Measurements from ENCODE around the gene HDAC4.

The HDAC4 gene

GRCh38 chr2:239299218-239299939, 101.4 kb downstream of the HDAC4 start:
- H3K9ac ChIP-seq (ENCODE audit: low read length): no peak overlapping the region
- 0 out of 2 replicates have a peak, but pooled peaks cover 10% of the 10 kb centered on the region for H4K20me1 ChIP-seq (ENCODE audit: low read depth, low read length)

DNA sequence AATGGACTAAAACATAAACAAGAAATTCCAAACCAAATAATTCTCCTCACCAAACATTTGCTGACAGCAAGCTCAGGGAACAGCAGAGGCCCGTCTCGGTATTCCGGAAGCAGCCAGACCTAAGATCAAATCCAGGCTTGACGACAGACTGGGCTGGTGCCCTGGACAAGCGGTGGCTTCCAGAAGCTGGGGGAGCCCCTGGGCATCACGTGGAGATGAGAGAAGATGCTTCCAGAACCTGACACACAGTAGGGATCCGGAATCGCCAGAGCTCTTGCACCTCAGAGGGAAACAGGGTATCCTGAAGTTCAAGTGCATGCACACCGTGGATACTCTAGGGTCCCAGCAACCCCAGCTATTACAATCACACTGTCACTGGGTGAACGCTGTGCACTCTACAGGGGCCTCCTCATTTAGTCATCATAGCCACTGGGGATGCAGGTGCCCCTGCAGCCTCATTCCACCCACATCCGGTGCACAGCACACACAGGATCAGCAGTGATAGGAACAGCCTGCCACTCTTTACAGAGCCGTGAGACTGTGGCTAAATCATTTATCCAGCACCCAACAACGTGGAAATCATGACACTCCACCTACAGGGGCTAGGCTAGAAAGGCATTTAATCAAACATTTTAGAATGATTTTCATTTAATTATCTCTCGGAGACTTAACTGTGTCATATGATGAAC, 102.6 kb downstream of the HDAC4 start:
- H3K9ac ChIP-seq (ENCODE audit: low read length): no peak overlapping the region
- H3K4me2 ChIP-seq (ENCODE audit: low read depth, low read length, poor library complexity, severe bottlenecking): no peak overlapping the region
- 0 out of 2 replicates have a peak, but pooled peaks cover 10% of the 10 kb centered on the region for H4K20me1 ChIP-seq (ENCODE audit: low read depth, low read length)
- H3K27me3 ChIP-seq (ENCODE audit: low read length): no peaks in the 10 kb centered on the region
- H3K9me2 ChIP-seq (replicated peaks; ENCODE audit: insufficient read depth, low read length): no peaks in the 10 kb centered on the region
- no peak overlapping the region for H2AFZ ChIP-seq (ENCODE audit: low read depth, low read length, severe bottlenecking)
- TF ChIP-seq, protein P1, sequence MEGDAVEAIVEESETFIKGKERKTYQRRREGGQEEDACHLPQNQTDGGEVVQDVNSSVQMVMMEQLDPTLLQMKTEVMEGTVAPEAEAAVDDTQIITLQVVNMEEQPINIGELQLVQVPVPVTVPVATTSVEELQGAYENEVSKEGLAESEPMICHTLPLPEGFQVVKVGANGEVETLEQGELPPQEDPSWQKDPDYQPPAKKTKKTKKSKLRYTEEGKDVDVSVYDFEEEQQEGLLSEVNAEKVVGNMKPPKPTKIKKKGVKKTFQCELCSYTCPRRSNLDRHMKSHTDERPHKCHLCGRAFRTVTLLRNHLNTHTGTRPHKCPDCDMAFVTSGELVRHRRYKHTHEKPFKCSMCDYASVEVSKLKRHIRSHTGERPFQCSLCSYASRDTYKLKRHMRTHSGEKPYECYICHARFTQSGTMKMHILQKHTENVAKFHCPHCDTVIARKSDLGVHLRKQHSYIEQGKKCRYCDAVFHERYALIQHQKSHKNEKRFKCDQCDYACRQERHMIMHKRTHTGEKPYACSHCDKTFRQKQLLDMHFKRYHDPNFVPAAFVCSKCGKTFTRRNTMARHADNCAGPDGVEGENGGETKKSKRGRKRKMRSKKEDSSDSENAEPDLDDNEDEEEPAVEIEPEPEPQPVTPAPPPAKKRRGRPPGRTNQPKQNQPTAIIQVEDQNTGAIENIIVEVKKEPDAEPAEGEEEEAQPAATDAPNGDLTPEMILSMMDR (IDR thresholded peaks at IDR 0.05; ENCODE audit: insufficient read depth, low read length, poor library complexity, severe bottlenecking): no peak
- TF ChIP-seq EZH2phosphoT487 (conservative IDR thresholded peaks at IDR 0.05; ENCODE audit: low read length): no peak
- H3K27ac ChIP-seq (ENCODE audit: low read depth, low read length): no peak overlapping the region
- H3K36me3 ChIP-seq (ENCODE audit: low read length): no peaks in the 10 kb centered on the region
- no peaks in the 10 kb centered on the region for H3F3A ChIP-seq (ENCODE audit: insufficient read depth)
- no peaks in the 10 kb centered on the region for H3K79me2 ChIP-seq (ENCODE audit: insufficient read depth, low read length)
- no peak overlapping the region for H3K4me3 ChIP-seq (ENCODE audit: insufficient read depth, low read length, poor library complexity, severe bottlenecking)
- no peaks in the 10 kb centered on the region for H3K9me3 ChIP-seq (ENCODE audit: insufficient read depth, low read length)

More at GRCh38 chr2:239299218-239299939, 101.4 kb downstream of the HDAC4 start:
- no peak overlapping the region for H3K4me3 ChIP-seq (ENCODE audit: insufficient read depth, low read length, poor library complexity, severe bottlenecking)
- H3K9me2 ChIP-seq (replicated peaks; ENCODE audit: insufficient read depth, low read length): no peaks in the 10 kb centered on the region
- no peak overlapping the region for H3K4me2 ChIP-seq (ENCODE audit: low read depth, low read length, poor library complexity, severe bottlenecking)
- no peak overlapping the region for H3K27ac ChIP-seq (ENCODE audit: low read depth, low read length)
- H3K36me3 ChIP-seq (ENCODE audit: low read length): no peaks in the 10 kb centered on the region
- no peaks in the 10 kb centered on the region for H3K27me3 ChIP-seq (ENCODE audit: low read length)
- H3K79me2 ChIP-seq (ENCODE audit: insufficient read depth, low read length): no peaks in the 10 kb centered on the region
- no peaks in the 10 kb centered on the region for H3F3A ChIP-seq (ENCODE audit: insufficient read depth)
- H3K9me3 ChIP-seq (ENCODE audit: insufficient read depth, low read length): no peaks in the 10 kb centered on the region
- no peak for TF ChIP-seq EZH2phosphoT487 (conservative IDR thresholded peaks at IDR 0.05; ENCODE audit: low read length)
- H2AFZ ChIP-seq (ENCODE audit: low read depth, low read length, severe bottlenecking): no peak overlapping the region

- H3K9ac ChIP-seq (ENCODE audit: low read length): no peak overlapping the region
- H3K27ac ChIP-seq (ENCODE audit: low read depth, low read length): no peak overlapping the region
- H4K20me1 ChIP-seq (ENCODE audit: low read depth, low read length): 0 out of 2 replicates have a peak, but pooled peaks cover 10% of the 10 kb centered on the region
- no peaks in the 10 kb centered on the region for H3K79me2 ChIP-seq (ENCODE audit: insufficient read depth, low read length)
- no peaks in the 10 kb centered on the region for H3K27me3 ChIP-seq (ENCODE audit: low read length)
- no peak overlapping the region for H3K4me3 ChIP-seq (ENCODE audit: insufficient read depth, low read length, poor library complexity, severe bottlenecking)
- H3K9me2 ChIP-seq (replicated peaks; ENCODE audit: insufficient read depth, low read length): no peaks in the 10 kb centered on the region
- H3K36me3 ChIP-seq (ENCODE audit: low read length): no peaks in the 10 kb centered on the region
- H3K4me2 ChIP-seq (ENCODE audit: low read depth, low read length, poor library complexity, severe bottlenecking): no peak overlapping the region
- no peak overlapping the region for H2AFZ ChIP-seq (ENCODE audit: low read depth, low read length, severe bottlenecking)
- TF ChIP-seq EZH2phosphoT487 (conservative IDR thresholded peaks at IDR 0.05; ENCODE audit: low read length): no peak
- TF ChIP-seq, protein P1 (IDR thresholded peaks at IDR 0.05; ENCODE audit: insufficient read depth, low read length, poor library complexity, severe bottlenecking): no peak
- no peaks in the 10 kb centered on the region for H3F3A ChIP-seq (ENCODE audit: insufficient read depth)
- no peaks in the 10 kb centered on the region for H3K9me3 ChIP-seq (ENCODE audit: insufficient read depth, low read length)
These were observed 103.4 kb downstream of the HDAC4 start for GRCh38 chr2:239297142-239298004.
